Bronchial epithelial cell (primary cell): ENCODE measurements around the gene SAMD8. TPM values are rescaled to one million over a fixed set of nuclear protein-coding genes. Genes with fewer than 3 reads are reported as not detected.

ENCODE experiments used
- DNase-seq: peaks from one replicate; pipeline ENCODE4 v3.0.0-alpha.2; 2010; ENCODE audit warnings: low read depth
- FAIRE-seq: peaks from 2 replicates; lab custom pipeline; 2011; peaks lifted over from hg19 to GRCh38; lab: Jason Lieb, UNC
- H3K27me3 ChIP-seq: 2 replicates; pipeline ENCODE4 v1.5.1; 2011; ENCODE audit warnings: low read length; ENCODE audit not compliant: control insufficient read depth, insufficient read depth
- H3K36me3 ChIP-seq: 2 replicates; pipeline ENCODE4 v1.5.1; 2011; ENCODE audit warnings: low read length; ENCODE audit not compliant: control insufficient read depth, insufficient read depth
- H3K4me3 ChIP-seq: 2 replicates; pipeline ENCODE4 v1.5.1; 2011; ENCODE audit warnings: mild to moderate bottlenecking, low read depth, low read length, control low read depth
- CTCF ChIP-seq: IDR thresholded peaks from 2 replicates; pipeline ENCODE4 v1.5.1; 2011; ENCODE audit warnings: mild to moderate bottlenecking, moderate library complexity, low read length, control low read depth, inconsistent platforms; ENCODE audit not compliant: insufficient read depth, severe bottlenecking
- total RNA-seq: library from RNA; depleted of rRNA; stranded (reverse); fragments of >200 nt; gene quantifications from 2 replicates; pipeline ENCODE4 v1.2.1, GENCODE V29; 2014

Gene SAMD8
- total RNA-seq, 1 donor from 2014 or later = 25.5 TPM

GRCh38 chr10:75137533-75138438 lies 26.3 kb downstream of the SAMD8 start:
- TF ChIP-seq CTCF = no peak
- H3K36me3 ChIP-seq = no peaks in the 10 kb centered on the region
- peak; percentile 50 for FAIRE-seq
- no peaks in the 10 kb centered on the region for H3K27me3 ChIP-seq
- DNase-seq = peak; percentile 72
- no peak overlapping the region for H3K4me3 ChIP-seq

- Histone ChIP-seq H3K27me3 (no peaks in the 10 kb centered on the region), H3K36me3 (no peaks in the 10 kb centered on the region), H3K4me3 (no peak overlapping the region)
- FAIRE-seq (no peak), DNase-seq (no peak)
- TF ChIP-seq CTCF = no peak
Observed at GRCh38 chr10:75140246-75140645, 28.8 kb downstream of the SAMD8 start.

GRCh38 chr10:75143353-75143752 lies 31.9 kb downstream of the SAMD8 start:
- FAIRE-seq (no peak), DNase-seq (peak; percentile 61)
- H3K4me3 ChIP-seq = no peak overlapping the region
- no peaks in the 10 kb centered on the region for H3K36me3 ChIP-seq
- no peaks in the 10 kb centered on the region for H3K27me3 ChIP-seq
- TF ChIP-seq CTCF = no peak

GRCh38 chr10:75145590-75145989 lies 34.1 kb downstream of the SAMD8 start:
- DNase-seq (no peak), FAIRE-seq (no peak)
- Histone ChIP-seq H3K36me3 (no peaks in the 10 kb centered on the region), H3K4me3 (no peak overlapping the region), H3K27me3 (no peaks in the 10 kb centered on the region)
- no peak for TF ChIP-seq CTCF

- no peak for TF ChIP-seq CTCF
- DNase-seq (peak; percentile 66), FAIRE-seq (no peak)
- Histone ChIP-seq H3K36me3 (no peaks in the 10 kb centered on the region), H3K27me3 (no peaks in the 10 kb centered on the region), H3K4me3 (no peak overlapping the region)
Observed at GRCh38 chr10:75146780-75147179, 35.3 kb downstream of the SAMD8 start.
